PC-3 (cell line): ENCODE measurements around the gene ESR1. TPM values are rescaled to one million over a fixed set of nuclear protein-coding genes. Genes with fewer than 3 reads are reported as not detected.

Source experiments
- ATAC-seq: fragments of 200-7000 bp; cut with Tn5 transposase; 2 replicates; pipeline ENCODE4 v1.9.1; 2020; ENCODE audit warnings: mild to moderate bottlenecking, moderate library complexity
- BruUV-seq: library from RNA; stranded (reverse); fragments of 400-500 nt; replicated peaks from 2 replicates; lab custom pipeline; 2021; lab: Mats Ljungman, UMichigan
- CTCF ChIA-PET: fragments of 300-600 bp; sonication (Branson Sonifier 250); formaldehyde crosslinking; loops from one replicate; lab custom pipeline; 2022; ENCODE audit warnings: antibody characterized with exemption; lab: Charles Lee
- POLR2A ChIA-PET: fragments of 300-600 bp; sonication (Branson Sonifier 250); formaldehyde crosslinking; loops from one replicate; lab custom pipeline; 2022; ENCODE audit warnings: antibody characterized with exemption; ENCODE audit not compliant: unreplicated experiment; lab: Charles Lee
- DNase-seq: peaks from one replicate; pipeline ENCODE4 v3.0.0-alpha.2; 2015
- H2AFZ ChIP-seq: fragments of 300-600 bp; sonication (generic); 2 replicates; pipeline ENCODE4 v1.6.0; 2016; ENCODE audit warnings: antibody characterized with exemption, low read length
- H3F3A ChIP-seq: fragments of 300-600 bp; sonication (generic); one replicate; pipeline ENCODE4 v1.6.0; 2017; ENCODE audit warnings: antibody characterized with exemption, low read length, control low read depth, mild to moderate bottlenecking; ENCODE audit not compliant: unreplicated experiment
- H3K27ac ChIP-seq: fragments of 300-600 bp; sonication (generic); 2 replicates; pipeline ENCODE4 v1.5.1; 2016; ENCODE audit warnings: mild to moderate bottlenecking, low read length
- H3K27me3 ChIP-seq: fragments of 300-600 bp; sonication (generic); 2 replicates; pipeline ENCODE4 v1.6.1; 2016; ENCODE audit warnings: low read length, mixed read lengths
- H3K36me3 ChIP-seq: fragments of 300-600 bp; sonication (generic); 2 replicates; pipeline ENCODE4 v1.6.1; 2016; ENCODE audit warnings: low read depth, mixed run types, low read length, mixed read lengths
- H3K4me1 ChIP-seq: fragments of 300-600 bp; sonication (generic); 2 replicates; pipeline ENCODE4 v1.5.1; 2016; ENCODE audit warnings: low read length; ENCODE audit not compliant: insufficient read depth
- H3K4me2 ChIP-seq: fragments of 300-600 bp; sonication (generic); 2 replicates; pipeline ENCODE4 v1.6.0; 2016; ENCODE audit warnings: low read length
- H3K4me3 ChIP-seq: fragments of 300-600 bp; sonication (generic); 2 replicates; pipeline ENCODE4 v1.5.1; 2016; ENCODE audit warnings: mild to moderate bottlenecking, low read length, mixed read lengths
- H3K79me2 ChIP-seq: fragments of 300-600 bp; sonication (generic); 2 replicates; pipeline ENCODE4 v1.6.1; 2017; ENCODE audit warnings: low read length, mixed read lengths
- H3K9ac ChIP-seq: fragments of 300-600 bp; sonication (generic); 2 replicates; pipeline ENCODE4 v1.6.0; 2016; ENCODE audit warnings: mild to moderate bottlenecking, low read length
- H3K9me2 ChIP-seq: fragments of 300-600 bp; sonication (generic); replicated peaks from 2 replicates; pipeline ENCODE4 v1.6.1; 2016; ENCODE audit warnings: mixed run types, low read length, mixed read lengths
- H3K9me3 ChIP-seq: fragments of 300-600 bp; sonication (generic); 2 replicates; pipeline ENCODE4 v1.6.1; 2016; ENCODE audit warnings: low read length, mixed read lengths
- H4K20me1 ChIP-seq: fragments of 300-600 bp; sonication (generic); 2 replicates; pipeline ENCODE4 v1.6.1; 2016; ENCODE audit warnings: low read length, mixed read lengths
- EZH2 ChIP-seq: fragments of 300-600 bp; sonication (generic); IDR thresholded peaks from one replicate; pipeline ENCODE4 v1.6.1; 2017; ENCODE audit warnings: antibody characterized with exemption, mild to moderate bottlenecking, low read length; ENCODE audit not compliant: unreplicated experiment
- EZH2phosphoT487 ChIP-seq: fragments of 300-600 bp; sonication (generic); IDR thresholded peaks from 2 replicates; pipeline ENCODE4 v1.6.1; 2018; ENCODE audit warnings: mild to moderate bottlenecking, antibody characterized with exemption, low read length, borderline replicate concordance
- intact Hi-C: fragments of 100-400 bp; cut with micrococcal nuclease; formaldehyde crosslinking; loops from 2 replicates; pipeline ENCODE4 v1.9.0; 2023
- total RNA-seq: library from RNA; depleted of rRNA; stranded (reverse); fragments of >200 nt; gene quantifications from 2 replicates; pipeline ENCODE4 v1.2.3, GENCODE V29; 2014
- TF ChIP-seq, protein P1 (sequence below): fragments of 300-600 bp; sonication (generic); conservative IDR thresholded peaks from 2 replicates; pipeline ENCODE4 v1.5.1; 2017; ENCODE audit warnings: antibody characterized with exemption, low read depth, mild to moderate bottlenecking, low read length

The ESR1 gene
- total RNA-seq, 1 experiment from 2014 or later = 5.9 TPM

DNA sequence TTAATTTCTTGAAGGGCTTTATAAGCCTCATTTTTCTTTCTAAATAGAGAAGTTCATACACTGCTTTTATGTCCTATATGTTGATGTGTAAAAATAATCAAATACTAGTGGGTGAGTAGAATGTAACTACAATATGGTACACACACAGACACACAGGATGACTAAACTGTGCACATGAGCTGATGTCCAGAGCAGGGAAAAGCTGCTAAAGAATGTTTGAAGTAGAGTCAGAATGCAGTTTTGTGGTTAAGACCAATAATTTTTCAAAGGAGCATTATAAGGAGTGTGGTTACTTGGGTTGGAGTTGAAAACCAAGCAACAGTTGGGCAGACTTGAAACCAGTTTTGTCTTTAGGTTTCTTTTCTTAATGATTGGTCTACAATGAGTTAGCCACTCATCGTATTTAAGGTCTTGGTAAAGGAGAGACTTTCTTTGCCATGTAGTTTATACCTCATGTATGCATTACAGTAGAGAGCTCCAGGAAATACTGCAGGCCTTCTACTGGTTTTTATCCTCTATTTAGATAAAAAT is 196.6 kb downstream of the ESR1 start:
- TF ChIP-seq, protein P1, sequence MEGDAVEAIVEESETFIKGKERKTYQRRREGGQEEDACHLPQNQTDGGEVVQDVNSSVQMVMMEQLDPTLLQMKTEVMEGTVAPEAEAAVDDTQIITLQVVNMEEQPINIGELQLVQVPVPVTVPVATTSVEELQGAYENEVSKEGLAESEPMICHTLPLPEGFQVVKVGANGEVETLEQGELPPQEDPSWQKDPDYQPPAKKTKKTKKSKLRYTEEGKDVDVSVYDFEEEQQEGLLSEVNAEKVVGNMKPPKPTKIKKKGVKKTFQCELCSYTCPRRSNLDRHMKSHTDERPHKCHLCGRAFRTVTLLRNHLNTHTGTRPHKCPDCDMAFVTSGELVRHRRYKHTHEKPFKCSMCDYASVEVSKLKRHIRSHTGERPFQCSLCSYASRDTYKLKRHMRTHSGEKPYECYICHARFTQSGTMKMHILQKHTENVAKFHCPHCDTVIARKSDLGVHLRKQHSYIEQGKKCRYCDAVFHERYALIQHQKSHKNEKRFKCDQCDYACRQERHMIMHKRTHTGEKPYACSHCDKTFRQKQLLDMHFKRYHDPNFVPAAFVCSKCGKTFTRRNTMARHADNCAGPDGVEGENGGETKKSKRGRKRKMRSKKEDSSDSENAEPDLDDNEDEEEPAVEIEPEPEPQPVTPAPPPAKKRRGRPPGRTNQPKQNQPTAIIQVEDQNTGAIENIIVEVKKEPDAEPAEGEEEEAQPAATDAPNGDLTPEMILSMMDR = no peak
- TF ChIP-seq EZH2phosphoT487 (no peak), EZH2 (no peak)
- H3K4me2 ChIP-seq = no peak overlapping the region
- no peak for ATAC-seq
- no peaks in the 10 kb centered on the region for H3K9me3 ChIP-seq
- H3K4me1 ChIP-seq = peaks cover 8% of the 10 kb centered on the region
- ChIA-PET CTCF (no interaction called here), POLR2A (no interaction called here)
- H3K79me2 ChIP-seq = no peaks in the 10 kb centered on the region
- H3K27me3 ChIP-seq = no peaks in the 10 kb centered on the region
- H3K4me3 ChIP-seq = no peak overlapping the region
- no peak overlapping the region for H2AFZ ChIP-seq
- H3K9me2 ChIP-seq = no peaks in the 10 kb centered on the region
- intact Hi-C loops = no loop called here
- no peaks in the 10 kb centered on the region for H3F3A ChIP-seq
- DNase-seq = no peak
- no peak overlapping the region for H3K27ac ChIP-seq
- H4K20me1 ChIP-seq = no peaks in the 10 kb centered on the region
- no TSS peak for BruUV-seq
- H3K9ac ChIP-seq = no peak overlapping the region
- H3K36me3 ChIP-seq = no peaks in the 10 kb centered on the region

DNA sequence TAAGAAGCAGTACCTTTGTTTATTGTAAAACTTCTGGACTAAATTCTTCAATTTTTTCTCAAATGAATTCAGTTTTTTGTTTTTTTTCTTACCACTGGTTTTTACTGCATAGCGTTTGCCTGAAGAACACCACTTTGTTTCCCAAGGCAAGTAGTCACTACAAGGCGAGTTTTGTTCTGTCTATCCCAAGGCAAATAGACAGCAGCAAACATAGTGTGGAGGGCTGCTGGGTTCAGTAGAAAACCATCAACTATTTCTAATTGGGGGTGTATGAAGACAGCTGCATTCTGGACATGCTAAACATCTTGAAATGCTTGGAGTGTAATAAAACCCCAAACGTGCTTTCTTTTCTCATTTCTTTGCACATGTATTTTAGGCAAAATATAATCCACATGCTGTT is 197.4 kb downstream of the ESR1 start:
- H3K27me3 ChIP-seq = no peaks in the 10 kb centered on the region
- ChIA-PET POLR2A (no interaction called here), CTCF (no interaction called here)
- H3K9me2 ChIP-seq = no peaks in the 10 kb centered on the region
- H2AFZ ChIP-seq = no peak overlapping the region
- TF ChIP-seq EZH2 (no peak), EZH2phosphoT487 (no peak)
- TF ChIP-seq, protein P1 = no peak
- H3K27ac ChIP-seq = no peak overlapping the region
- H3K79me2 ChIP-seq = no peaks in the 10 kb centered on the region
- no peak overlapping the region for H3K9ac ChIP-seq
- no peaks in the 10 kb centered on the region for H3F3A ChIP-seq
- H3K4me1 ChIP-seq = 0 out of 2 replicates have a peak, but pooled peaks cover under 1% of the 10 kb centered on the region
- intact Hi-C loops = no loop called here
- no peaks in the 10 kb centered on the region for H3K9me3 ChIP-seq
- DNase-seq (no peak), ATAC-seq (no peak)
- H3K4me3 ChIP-seq = no peak overlapping the region
- H3K36me3 ChIP-seq = no peaks in the 10 kb centered on the region
- no TSS peak for BruUV-seq
- no peak overlapping the region for H3K4me2 ChIP-seq
- H4K20me1 ChIP-seq = no peaks in the 10 kb centered on the region

DNA sequence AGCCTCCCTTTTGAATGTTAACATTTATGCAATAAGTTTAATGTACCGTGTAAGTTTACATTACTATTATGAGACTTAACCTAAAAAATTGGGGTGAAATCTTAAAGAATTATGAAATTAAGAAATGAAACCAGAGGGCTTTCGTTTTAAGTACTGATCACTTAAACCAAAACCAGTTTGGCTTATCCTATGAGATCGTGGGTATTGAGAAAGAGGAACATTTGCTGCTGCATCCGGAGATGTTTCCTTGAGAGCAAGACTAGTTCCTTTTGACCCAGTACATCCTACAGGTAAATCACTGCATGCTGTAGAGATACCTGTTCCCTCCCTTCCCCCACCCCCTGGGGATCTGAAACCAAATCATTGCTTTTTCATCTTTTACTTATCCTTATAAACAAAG is 201.3 kb downstream of the ESR1 start:
- no peak overlapping the region for H2AFZ ChIP-seq
- no peaks in the 10 kb centered on the region for H3K27me3 ChIP-seq
- H3K9me2 ChIP-seq = no peaks in the 10 kb centered on the region
- no peaks in the 10 kb centered on the region for H3F3A ChIP-seq
- no peak overlapping the region for H3K4me2 ChIP-seq
- H3K4me1 ChIP-seq = no peaks in the 10 kb centered on the region
- BruUV-seq = no TSS peak
- H3K4me3 ChIP-seq = no peak overlapping the region
- no peak overlapping the region for H3K9ac ChIP-seq
- CTCF ChIA-PET = no interaction called here
- TF ChIP-seq EZH2 (no peak), EZH2phosphoT487 (no peak)
- TF ChIP-seq, protein P1 = no peak
- H3K79me2 ChIP-seq = no peaks in the 10 kb centered on the region
- H3K27ac ChIP-seq = no peak overlapping the region
- DNase-seq (no peak), ATAC-seq (no peak)
- intact Hi-C loops = no loop called here
- no peaks in the 10 kb centered on the region for H3K36me3 ChIP-seq
- H3K9me3 ChIP-seq = no peaks in the 10 kb centered on the region
- no peaks in the 10 kb centered on the region for H4K20me1 ChIP-seq
- POLR2A ChIA-PET = no interaction called here
